Activated T-helper 2 cell treated with anti-CD3 and anti-CD28 coated beads, Interferon-gamma antibody, Interleukin-2, Interleukin-4, amounts not matched to agents 10 μg/mL and 5 μg/mL and 100 μg/mL, durations not matched to agents 14 hours and 24 hours and 36 hours (primary cell): ENCODE measurements around the gene FAM241B. TPM values are rescaled to one million over a fixed set of nuclear protein-coding genes. Genes with fewer than 3 reads are reported as not detected.

Experiments
- total RNA-seq: library from RNA; stranded (reverse); gene quantifications from 2 replicates; pipeline ENCODE4 v1.2.3, GENCODE V29; 2022

Gene FAM241B
- total RNA-seq, 1 donor from 2014 or later: 9.3 TPM

Other genes starting within 250 kb of the FAM241B start
- gene TACR2, start 213.3 kb upstream of the FAM241B start, total RNA-seq: not detected in 2 replicates
- 0.55 and 0.85 TPM in 2 replicates for gene TSPAN15, start 178.8 kb upstream of the FAM241B start, total RNA-seq
- gene NEUROG3, start 56.8 kb upstream of the FAM241B start, total RNA-seq: not detected in 2 replicates
- not detected in 2 replicates for gene COL13A1, start 171.7 kb downstream of the FAM241B start, total RNA-seq